Pancreas (tissue), 10 donors: ENCODE data around the gene CLSTN1. TPM values are rescaled to one million over a fixed set of nuclear protein-coding genes. Genes with fewer than 3 reads are reported as not detected.

ENCODE experiments used
- ATAC-seq, 4 donors: fragments of 200-7000 bp; cut with Tn5 transposase; one replicate each; pipeline versions ENCODE4 v1.8.0 to v1.9.1; 2020; ENCODE audit warnings: mild to moderate bottlenecking in 4 of 4, moderate library complexity in 4 of 4
- DNase-seq, 6 donors: peaks; one replicate each; pipeline ENCODE4 v3.0.0-alpha.2; 2020
- FAIRE-seq: peaks from 2 replicates; lab custom pipeline; 2012; peaks lifted over from hg19 to GRCh38; lab: Jason Lieb, UNC
- H3K27ac ChIP-seq, 4 donors: fragments of 200-600 bp; sonication (generic); 1 replicate in 3 of 4; 2 replicates in 1 of 4; pipeline versions ENCODE4 v1.5.0 to v1.8.0; 2020
- H3K27me3 ChIP-seq, 4 donors: fragments of 200-600 bp; one replicate each; pipeline ENCODE4 v1.8.0; 2021
- H3K36me3 ChIP-seq, 3 donors: fragments of 200-600 bp; sonication (generic) in 1 of 3; one replicate each; pipeline versions ENCODE4 v1.5.0 to v1.8.0; 2020 to 2021
- H3K4me1 ChIP-seq, 3 donors: fragments of 200-600 bp; one replicate each; pipeline ENCODE4 v1.8.0; 2021
- H3K4me3 ChIP-seq, 4 donors: fragments of 200-600 bp; sonication (generic) in 2 of 4; one replicate each; pipeline versions ENCODE4 v1.5.0 to v1.8.0; 2020 to 2021
- H3K9me3 ChIP-seq, 4 donors: fragments of 200-600 bp; one replicate each; pipeline ENCODE4 v1.8.0; 2021
- CTCF ChIP-seq, 4 donors: fragments of 200-600 bp; sonication (generic) in 3 of 4; IDR thresholded peaks; one replicate each; pipeline versions ENCODE4 v1.5.0 to v1.8.0; 2021; ENCODE audit warnings: antibody characterized with exemption in 4 of 4
- WGBS, 2 donors: extraction: QIAGEN DNeasy Blood & Tissue Kit; methylation state at CpG; one replicate each; pipeline ENCODE4 v1.1.7; 2013; 5-methylcytosine and 5-hydroxymethylcytosine counted together
- intact Hi-C, 3 donors: fragments of 100-400 bp; cut with DNase I; formaldehyde crosslinking; loops; one replicate each; pipeline versions ENCODE4 v1.11.1 to v1.14.2; 2022
- polyA plus RNA-seq, 2 donors: library from polyadenylated mRNA; stranded (reverse); fragments of 200-250 nt; gene quantifications; one replicate each; pipeline ENCODE4 v1.2.3, GENCODE V29; 2013
- total RNA-seq, 6 donors: library from RNA; stranded (reverse); fragmentation: NEBNext Ultra II Directional in 4 of 6; extraction: Animal tissue kit (Norgen Biotek cat#: 25700) in 4 of 6; gene quantifications; one replicate each; pipeline versions ENCODE4 v1.2.1 to v1.2.4, GENCODE V29; 2021 to 2023
- donor health status: healthy with polysubstance abuse.
- donor health status: DM: no; HTN: no; CAD: no; lungs with moderate emphysema.
- donor health status: DM: no; HTN: no; CAD: no.
- donor health status: control.
- donor health status: control.
- donor health status: Bipolar disorder and iron deficiency.
- donor health status: DM: yes; HTN: yes; CAD: no.
- donor health status: DM: no; HTN: no; CAD: no.
- donor health status: DM: no; HTN: no; CAD: no.
- donor health status: DM: yes; HTN: yes; CAD: no.

The CLSTN1 gene
- total and polyA plus RNA-seq, 8 donors = 44.2 to 73.5 (median 61.8) TPM

DNA sequence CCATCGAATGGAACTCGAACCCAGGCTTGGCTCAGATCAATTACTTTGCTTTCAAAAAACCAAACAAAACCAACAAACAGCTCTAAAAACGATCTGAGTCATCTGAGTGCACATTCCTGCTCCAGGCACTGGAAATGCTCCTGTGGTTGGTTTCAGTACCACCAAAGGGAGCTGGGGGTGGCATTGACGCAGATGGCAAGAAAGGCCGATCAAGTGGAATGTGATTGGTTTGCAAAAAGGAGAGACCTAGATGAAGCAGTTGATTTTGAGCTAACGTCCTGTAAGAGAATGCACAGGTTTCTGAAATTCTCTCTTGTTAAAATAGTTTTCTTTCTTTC lies 132.7 kb downstream of the CLSTN1 start:
- intact Hi-C loops = no loop called here
- no peak for ATAC-seq

GRCh38 chr1:9690440-9691107 lies 133.2 kb downstream of the CLSTN1 start:
- peaks cover 6 to 12% (median 7%) of the 10 kb centered on the region in 3 donors for H3K4me1 ChIP-seq
- H3K27me3 ChIP-seq = no peaks in the 10 kb centered on the region
- intact Hi-C loops = no loop called here
- H3K36me3 ChIP-seq = no peaks in the 10 kb centered on the region
- DNase-seq = no peak
- H3K4me3 ChIP-seq = peak overlapping the region in 2 of 4 donors; percentile 62 to 76
- TF ChIP-seq CTCF (IDR thresholded peaks at IDR 0.05) = no peak
- FAIRE-seq = no peak
- WGBS, 2 donors = 73 to 79% methylated on average over 14 of the region's 14 CpGs
- H3K9me3 ChIP-seq = no peaks in the 10 kb centered on the region
- ATAC-seq = no peak
- no peak overlapping the region for H3K27ac ChIP-seq

More for the DNA sequence above, 132.7 kb downstream of the CLSTN1 start:
- TF ChIP-seq CTCF (IDR thresholded peaks at IDR 0.05) = no peak
- H3K27me3 ChIP-seq = no peaks in the 10 kb centered on the region
- no peaks in the 10 kb centered on the region for H3K36me3 ChIP-seq
- 73 to 74% methylated on average over 6 of the region's 6 CpGs for WGBS, 2 donors
- no peak for FAIRE-seq
- no peak overlapping the region for H3K4me3 ChIP-seq
- H3K4me1 ChIP-seq = peaks cover 6 to 12% (median 7%) of the 10 kb centered on the region in 3 donors
- DNase-seq = no peak
- no peaks in the 10 kb centered on the region for H3K9me3 ChIP-seq
- no peak overlapping the region for H3K27ac ChIP-seq

DNA sequence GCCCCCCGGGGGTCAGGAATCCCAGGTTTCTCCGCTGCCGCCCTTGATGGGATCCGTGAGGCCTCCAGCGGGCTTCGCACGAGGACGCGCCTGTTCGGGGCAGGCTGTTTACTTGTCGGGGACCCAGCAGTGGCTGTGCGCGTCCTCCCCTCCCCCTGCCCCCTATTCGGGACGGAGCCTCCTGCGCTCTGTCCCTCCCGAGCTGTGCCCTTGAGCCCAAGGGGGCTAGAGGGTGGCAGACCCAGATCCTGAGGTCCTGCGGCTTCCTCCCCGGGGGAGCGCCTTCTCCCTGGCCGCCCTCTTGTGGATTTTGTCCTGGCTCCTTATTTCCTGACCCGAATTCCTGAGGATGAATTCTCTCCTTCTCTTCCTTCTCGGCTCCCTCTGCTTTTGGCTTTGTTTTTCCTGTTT lies 133.8 kb downstream of the CLSTN1 start:
- peak; percentile 15 to 26 (median 24) for ATAC-seq
- no peak for FAIRE-seq
- Histone ChIP-seq H3K9me3 (no peaks in the 10 kb centered on the region), H3K36me3 (no peaks in the 10 kb centered on the region), H3K4me1 (peaks cover 6 to 12% (median 7%) of the 10 kb centered on the region in 3 donors), H3K27ac (no peak overlapping the region), H3K4me3 (peak overlapping the region; percentile 35 to 76 (median 51)), H3K27me3 (no peaks in the 10 kb centered on the region)
- peak; percentile 33 to 82 (median 48) for DNase-seq
- intact Hi-C loops = no loop called here
- TF ChIP-seq CTCF (IDR thresholded peaks at IDR 0.05) = no peak
- 6 to 8% methylated on average over 23 of the region's 23 CpGs for WGBS, 2 donors

DNA sequence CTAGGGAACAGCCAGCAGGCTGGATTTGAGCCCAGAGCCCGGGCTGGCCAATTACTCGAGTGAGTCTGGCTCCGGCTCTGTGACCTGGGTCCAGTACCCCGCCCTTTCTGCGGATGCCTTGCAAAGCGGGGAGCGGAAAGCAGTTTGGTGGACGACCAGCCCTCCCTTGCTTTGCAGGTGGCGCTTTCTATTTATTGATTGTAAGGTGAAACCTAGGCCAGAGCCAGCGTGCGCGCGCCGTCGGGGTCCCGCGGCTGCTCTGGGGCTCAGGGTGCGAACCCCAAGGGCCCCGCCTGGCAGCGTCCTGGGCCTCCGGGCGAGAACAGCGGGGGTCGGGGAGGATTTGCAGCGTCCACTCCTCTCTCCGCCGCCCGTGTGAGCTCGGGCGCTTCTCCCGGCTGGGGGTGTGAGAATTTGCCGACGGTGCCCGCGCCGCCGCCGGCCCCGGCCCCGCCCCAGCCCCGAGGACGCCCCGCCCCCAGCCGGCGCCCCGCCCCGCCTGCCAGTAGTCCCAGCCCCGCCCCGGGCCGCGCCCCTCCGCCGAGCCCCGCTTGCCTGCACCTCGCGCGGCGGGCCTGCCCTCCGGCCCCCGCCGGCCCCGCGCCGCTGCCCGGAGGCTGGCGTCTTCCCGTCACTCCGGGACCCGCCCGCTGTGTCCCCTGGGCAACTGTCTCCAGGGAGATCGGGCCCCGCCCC lies 134.6 kb downstream of the CLSTN1 start:
- peak; percentile 81 to 97 (median 89) for DNase-seq
- peak; percentile 84 to 92 (median 86) for ATAC-seq
- no peak for FAIRE-seq
- H3K9me3 ChIP-seq = no peaks in the 10 kb centered on the region
- intact Hi-C loops = no loop called here
- H3K27me3 ChIP-seq = no peaks in the 10 kb centered on the region
- peak overlapping the region; percentile 40 to 76 (median 51) for H3K4me3 ChIP-seq
- H3K36me3 ChIP-seq = no peaks in the 10 kb centered on the region
- 1% methylated on average over 53 to 72 of the region's 72 CpGs for WGBS, 2 donors
- no peak overlapping the region for H3K27ac ChIP-seq
- TF ChIP-seq CTCF (IDR thresholded peaks at IDR 0.05) = no peak
- H3K4me1 ChIP-seq = peaks cover 6 to 12% (median 7%) of the 10 kb centered on the region in 3 donors
